Stomach (tissue), 4 donors: ENCODE measurements around the gene TIGD6.

ENCODE experiments used
- CTCF ChIP-seq, 7 experiments: fragments of 450-650 bp in 4 of 7; fragments of 200-600 bp in 3 of 7; sonication (generic) in 3 of 7; IDR thresholded peaks; one replicate each; pipeline ENCODE4 v1.5.1; 2016 to 2019; ENCODE audit warnings: antibody characterized with exemption in 7 of 7, control low read depth in 2 of 7, mild to moderate bottlenecking in 1 of 7
- POLR2A ChIP-seq, 4 donors: fragments of 450-650 bp; IDR thresholded peaks; one replicate each; pipeline ENCODE4 v1.6.1; 2016; ENCODE audit warnings: antibody characterized with exemption in 4 of 4, control low read depth in 2 of 4, mild to moderate bottlenecking in 1 of 4, moderate library complexity in 1 of 4

GRCh38 chr5:150042459-150042858 lies 42.0 kb upstream of the TIGD6 start:
- TF ChIP-seq POLR2A (IDR thresholded peaks at IDR 0.05) = no peak
- no peak for TF ChIP-seq CTCF (IDR thresholded peaks at IDR 0.05)
